ENCODE data around the gene NPHP1.
A peak's percentile ranks its signal among the peaks of the same experiment; 100 is the strongest.
"Not testable (repeated sequence)": the region's sequence is repeated elsewhere in the genome, so short reads cannot be mapped to it uniquely, and the experiment has no call there.

Gene NPHP1

DNA sequence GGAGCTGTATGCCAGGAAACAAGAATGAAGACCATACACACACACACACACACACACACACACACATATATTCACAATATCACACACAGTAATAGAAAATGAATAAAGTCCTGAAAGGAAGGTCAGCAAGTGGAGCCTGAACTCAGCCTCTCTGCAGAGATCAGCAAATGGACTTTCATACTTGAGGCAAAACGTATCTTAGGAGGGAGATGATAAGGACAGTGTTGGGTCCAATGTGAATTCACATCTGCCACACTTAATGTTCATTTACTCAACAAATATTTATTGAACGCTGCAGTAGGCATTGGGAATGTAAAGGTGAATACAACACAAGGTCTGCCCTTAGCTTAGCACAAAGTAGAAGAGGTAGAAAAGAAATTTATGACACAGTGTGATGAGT is 10.3 kb upstream of the NPHP1 start:
- H3K4me1 Mint-ChIP-seq, result no peaks in the 10 kb centered on the region
- H3K27me3 Mint-ChIP-seq, result peaks cover 39% of the 10 kb centered on the region
- H3K27ac Mint-ChIP-seq, result no peak overlapping the region
- no peak overlapping the region for H3K4me3 Mint-ChIP-seq
- peaks cover under 1% of the 10 kb centered on the region for H3K36me3 Mint-ChIP-seq
- ATAC-seq, result no peak
- no peaks in the 10 kb centered on the region for H3K9me3 Mint-ChIP-seq

DNA sequence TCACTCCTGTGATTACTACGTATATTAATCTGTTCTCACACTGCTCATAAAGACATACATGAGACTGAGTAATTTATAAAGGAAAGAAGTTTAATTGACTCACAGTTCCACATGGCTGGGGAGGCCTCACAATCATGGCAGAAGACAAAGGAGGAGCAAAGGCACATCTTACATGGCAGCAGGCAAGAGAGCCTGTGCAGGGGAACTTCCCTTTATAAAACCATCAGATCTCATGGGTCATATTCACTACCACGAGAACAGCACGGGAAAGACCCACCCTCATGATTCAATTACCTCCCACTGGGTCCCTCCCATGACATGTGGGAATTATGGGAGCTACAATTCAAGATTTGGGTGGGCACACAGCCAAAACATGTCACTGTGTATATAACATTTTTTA is 8.7 kb upstream of the NPHP1 start:
- not testable (repeated sequence) for ATAC-seq, H3K9me3 Mint-ChIP-seq, H3K27ac Mint-ChIP-seq, H3K4me3 Mint-ChIP-seq
- peaks cover 23% of the 10 kb centered on the region for H3K27me3 Mint-ChIP-seq
- peaks cover 14% of the 10 kb centered on the region for H3K36me3 Mint-ChIP-seq
- H3K4me1 Mint-ChIP-seq, result peaks cover 11% of the 10 kb centered on the region

- Mint-ChIP-seq H3K4me3 (peak within 1 kb of the TSS; percentile 92), H3K36me3 (peaks cover 22% of the 10 kb centered on the region), H3K4me1 (peaks cover 11% of the 10 kb centered on the region), H3K27me3 (peaks cover 16% of the 10 kb centered on the region), H3K27ac (peak within 1 kb of the TSS; percentile 86), H3K9me3 (no peaks in the 10 kb centered on the region)
- peak; percentile 92 for ATAC-seq
Measured at GRCh38 chr2:110211938-110212858, 7.4 kb upstream of the NPHP1 start, which contains the start of gene MTLN. TSS of gene MTLN (minus strand) at chr2:110212547. CDS start at chr2:110212525, 22 bp downstream.

- Mint-ChIP-seq H3K27ac (no peak overlapping the region), H3K36me3 (peaks cover 26% of the 10 kb centered on the region), H3K4me3 (peak overlapping the region; percentile 84), H3K9me3 (no peaks in the 10 kb centered on the region), H3K4me1 (peaks cover 29% of the 10 kb centered on the region), H3K27me3 (no peaks in the 10 kb centered on the region)
- ATAC-seq, result no peak
Measured at GRCh38 chr2:110205660-110206455, 1.0 kb upstream of the NPHP1 start.

DNA sequence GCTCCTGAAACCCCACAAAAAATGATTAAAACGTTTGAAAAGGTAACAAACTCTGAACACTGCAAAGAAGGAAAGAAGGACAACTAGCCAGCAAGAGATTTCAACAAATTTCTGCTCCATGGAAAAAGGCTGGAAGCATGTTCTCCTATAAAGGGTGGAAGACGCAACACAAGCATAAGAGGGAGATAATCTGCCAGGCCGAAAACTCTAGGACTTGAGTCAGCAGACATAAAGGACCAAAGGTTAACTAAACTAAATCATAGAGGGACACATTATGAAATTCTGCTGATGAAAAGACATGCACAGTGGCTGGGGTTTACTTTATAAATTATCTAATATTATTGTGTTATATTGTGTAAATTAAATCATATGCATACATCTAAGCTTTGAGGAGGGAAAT is 6.8 kb downstream of the NPHP1 start:
- Mint-ChIP-seq H3K4me3 (no peak overlapping the region), H3K36me3 (no peaks in the 10 kb centered on the region), H3K27me3 (no peaks in the 10 kb centered on the region), H3K27ac (no peak overlapping the region), H3K9me3 (no peaks in the 10 kb centered on the region), H3K4me1 (no peaks in the 10 kb centered on the region)
- no peak for ATAC-seq

DNA sequence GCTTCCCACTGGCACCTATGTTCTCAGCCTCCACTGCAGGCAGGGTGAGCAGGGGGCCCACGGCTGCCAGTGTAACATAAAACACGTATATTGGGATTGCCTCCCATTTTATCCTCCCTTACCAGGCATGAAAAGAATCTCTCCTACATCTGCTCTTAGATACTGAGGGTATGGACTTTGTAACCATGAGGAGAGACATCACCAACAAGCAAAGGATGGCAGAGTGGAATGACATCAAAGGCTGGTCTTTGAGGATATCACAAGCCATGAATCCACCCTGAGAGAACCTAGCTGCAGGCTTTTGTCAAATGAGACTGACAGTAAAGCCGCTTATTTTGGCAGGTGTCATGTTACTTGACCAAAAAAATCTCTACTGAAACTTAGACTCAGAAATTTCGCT is 7.4 kb downstream of the NPHP1 start:
- Mint-ChIP-seq H3K9me3 (no peaks in the 10 kb centered on the region), H3K4me1 (no peaks in the 10 kb centered on the region), H3K27me3 (no peaks in the 10 kb centered on the region), H3K27ac (no peak overlapping the region), H3K36me3 (no peaks in the 10 kb centered on the region), H3K4me3 (no peak overlapping the region)
- no peak for ATAC-seq

GRCh38 chr2:110190169-110190568 is 14.6 kb downstream of the NPHP1 start:
- not testable (repeated sequence) for H3K27me3 Mint-ChIP-seq, ATAC-seq, H3K9me3 Mint-ChIP-seq, H3K4me3 Mint-ChIP-seq, H3K27ac Mint-ChIP-seq, H3K4me1 Mint-ChIP-seq
- H3K36me3 Mint-ChIP-seq, result peaks cover 29% of the 10 kb centered on the region

- Mint-ChIP-seq H3K36me3 (peaks cover 17% of the 10 kb centered on the region), H3K27ac (no peak overlapping the region), H3K4me3 (no peak overlapping the region), H3K4me1 (no peaks in the 10 kb centered on the region), H3K9me3 (peaks cover 18% of the 10 kb centered on the region), H3K27me3 (no peaks in the 10 kb centered on the region)
- no peak for ATAC-seq
Measured at GRCh38 chr2:110182449-110182848, 22.4 kb downstream of the NPHP1 start.

GRCh38 chr2:110180036-110180435 is 24.8 kb downstream of the NPHP1 start:
- Mint-ChIP-seq H3K4me3 (no peak overlapping the region), H3K27ac (no peak overlapping the region), H3K9me3 (peaks cover 13% of the 10 kb centered on the region), H3K36me3 (peaks cover 5% of the 10 kb centered on the region), H3K27me3 (no peaks in the 10 kb centered on the region), H3K4me1 (no peaks in the 10 kb centered on the region)
- no peak for ATAC-seq

DNA sequence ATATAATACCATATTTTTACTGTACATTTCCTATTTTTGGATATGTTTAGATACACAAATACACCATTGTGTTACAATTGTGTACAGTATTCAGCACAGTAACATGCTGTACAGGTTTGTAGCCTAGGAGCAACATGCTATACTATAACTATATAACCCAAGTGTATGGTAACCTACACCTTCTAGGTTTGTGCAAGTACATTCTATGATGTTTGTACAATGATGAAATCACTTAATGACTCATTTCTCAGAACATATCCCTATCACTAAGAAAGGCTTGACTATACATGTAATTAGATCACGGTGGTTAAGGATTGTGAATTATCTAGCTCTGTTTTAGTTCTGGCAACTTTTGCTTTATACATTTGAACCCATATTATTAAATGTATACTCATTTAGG is 31.3 kb downstream of the NPHP1 start:
- H3K27ac Mint-ChIP-seq, result no peak overlapping the region
- ATAC-seq, result no peak
- H3K4me1 Mint-ChIP-seq, result peaks cover 7% of the 10 kb centered on the region
- no peak overlapping the region for H3K4me3 Mint-ChIP-seq
- H3K9me3 Mint-ChIP-seq, result peaks cover 6% of the 10 kb centered on the region
- no peaks in the 10 kb centered on the region for H3K27me3 Mint-ChIP-seq
- no peaks in the 10 kb centered on the region for H3K36me3 Mint-ChIP-seq

- no peaks in the 10 kb centered on the region for H3K27me3 Mint-ChIP-seq
- H3K4me1 Mint-ChIP-seq, result peaks cover 7% of the 10 kb centered on the region
- no peak overlapping the region for H3K27ac Mint-ChIP-seq
- peaks cover 6% of the 10 kb centered on the region for H3K9me3 Mint-ChIP-seq
- H3K36me3 Mint-ChIP-seq, result no peaks in the 10 kb centered on the region
- no peak overlapping the region for H3K4me3 Mint-ChIP-seq
- ATAC-seq, result no peak
Measured at GRCh38 chr2:110172506-110172905, 32.3 kb downstream of the NPHP1 start.

GRCh38 chr2:110170102-110170501 is 34.7 kb downstream of the NPHP1 start:
- Mint-ChIP-seq H3K27me3 (no peaks in the 10 kb centered on the region), H3K36me3 (no peaks in the 10 kb centered on the region), H3K4me3 (peak overlapping the region; percentile 51), H3K4me1 (peaks cover 7% of the 10 kb centered on the region), H3K27ac (peak overlapping the region; percentile 1), H3K9me3 (peaks cover 6% of the 10 kb centered on the region)
- no peak for ATAC-seq

DNA sequence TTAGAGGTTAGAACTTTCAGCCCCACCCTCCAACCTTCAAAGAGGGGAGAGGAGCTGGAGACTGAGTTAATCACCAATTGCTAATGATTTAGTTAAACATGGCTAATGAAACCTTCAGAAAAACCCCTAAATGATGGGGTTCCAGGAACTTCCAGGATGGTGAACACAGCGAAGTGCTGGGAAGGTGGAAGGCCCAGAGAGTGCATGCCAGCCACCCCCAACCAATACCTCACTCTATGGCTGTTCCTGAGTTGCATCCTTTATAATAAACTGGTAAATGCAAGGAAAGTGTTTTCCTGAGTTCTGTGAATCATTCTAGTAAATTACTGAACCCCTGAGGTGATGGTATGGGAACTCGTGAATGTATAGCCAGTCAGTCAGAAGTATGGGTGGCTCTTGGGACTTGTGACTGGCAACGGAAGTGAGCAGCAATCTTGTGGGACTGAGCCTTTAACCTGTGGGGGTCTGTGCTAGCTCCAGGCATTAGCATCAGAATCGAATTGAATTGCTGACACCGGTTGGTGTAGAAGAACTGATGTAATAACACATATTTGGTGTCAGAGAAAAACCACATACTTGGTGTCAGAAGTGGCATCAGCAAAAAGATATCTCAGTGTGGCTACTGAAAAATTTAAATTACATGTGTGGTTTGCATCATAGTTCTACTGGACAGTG is 37.4 kb downstream of the NPHP1 start:
- Mint-ChIP-seq H3K4me3 (no peak overlapping the region), H3K4me1 (peaks cover 7% of the 10 kb centered on the region), H3K27ac (no peak overlapping the region), H3K9me3 (peaks cover 6% of the 10 kb centered on the region), H3K36me3 (peaks cover 7% of the 10 kb centered on the region), H3K27me3 (no peaks in the 10 kb centered on the region)
- no peak for ATAC-seq

DNA sequence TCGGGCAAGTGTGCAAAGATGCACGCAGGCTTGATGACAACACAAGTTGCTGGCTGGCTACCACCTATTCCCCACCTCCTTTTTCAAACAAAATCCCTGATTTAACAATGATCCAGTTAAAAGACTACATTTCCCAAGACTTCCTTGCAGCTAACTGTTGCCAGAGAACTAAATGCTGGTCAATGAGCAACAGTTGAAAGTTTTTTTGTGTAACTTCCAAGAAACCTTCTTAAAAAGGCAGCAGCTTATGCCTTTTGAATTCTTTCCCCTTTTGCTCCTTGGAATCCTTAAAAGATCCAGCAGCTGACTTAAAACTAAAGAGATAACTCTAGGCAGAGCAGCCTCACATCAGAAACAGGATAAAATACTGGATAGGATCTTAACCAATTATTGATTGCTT is 38.5 kb downstream of the NPHP1 start:
- Mint-ChIP-seq H3K27me3 (no peaks in the 10 kb centered on the region), H3K9me3 (peaks cover 6% of the 10 kb centered on the region), H3K4me3 (no peak overlapping the region), H3K4me1 (peaks cover 7% of the 10 kb centered on the region), H3K27ac (no peak overlapping the region), H3K36me3 (peaks cover 10% of the 10 kb centered on the region)
- ATAC-seq, result no peak

DNA sequence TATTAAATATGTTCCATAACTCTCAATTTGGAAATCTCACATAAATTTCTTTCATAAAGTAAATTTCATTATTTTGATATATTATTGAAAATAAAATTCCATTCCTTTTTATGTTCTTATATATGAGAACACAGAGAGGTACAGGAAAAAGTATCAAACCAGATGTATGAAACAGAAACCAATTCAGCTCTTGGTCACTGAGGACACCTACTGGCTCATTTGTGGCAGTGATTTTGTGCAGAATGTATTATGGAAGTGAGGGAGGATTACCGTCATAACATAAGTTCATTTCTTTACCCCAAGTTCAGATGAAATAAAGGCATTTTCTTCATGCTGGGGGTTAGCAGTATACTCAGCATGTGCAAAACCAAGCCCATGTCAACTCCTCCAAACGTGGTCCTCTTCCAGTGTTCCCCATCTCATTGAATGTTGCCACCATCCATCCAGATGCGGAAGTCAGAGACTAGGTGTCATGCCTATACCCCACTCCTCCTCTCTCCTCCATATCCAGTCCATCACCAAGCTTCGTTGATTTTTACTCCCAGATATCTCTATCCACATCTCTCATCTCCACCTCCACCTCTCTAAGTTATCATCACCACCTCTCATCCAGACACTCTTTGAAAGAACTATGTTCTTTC is 47.5 kb downstream of the NPHP1 start:
- H3K4me3 Mint-ChIP-seq, result no peak overlapping the region
- peak; percentile 62 for ATAC-seq
- no peaks in the 10 kb centered on the region for H3K27me3 Mint-ChIP-seq
- no peak overlapping the region for H3K27ac Mint-ChIP-seq
- peaks cover 12% of the 10 kb centered on the region for H3K9me3 Mint-ChIP-seq
- peaks cover 15% of the 10 kb centered on the region for H3K36me3 Mint-ChIP-seq
- peaks cover 6% of the 10 kb centered on the region for H3K4me1 Mint-ChIP-seq
